ENCODE measurements around the gene ATP8A2. TPM values are rescaled to one million over a fixed set of nuclear protein-coding genes. Genes with fewer than 3 reads are reported as not detected.

ATP8A2 gene
- total RNA-seq, 3 donors from 2014 or later, result under 0.01 to 1.0 (median under 0.01) TPM

DNA sequence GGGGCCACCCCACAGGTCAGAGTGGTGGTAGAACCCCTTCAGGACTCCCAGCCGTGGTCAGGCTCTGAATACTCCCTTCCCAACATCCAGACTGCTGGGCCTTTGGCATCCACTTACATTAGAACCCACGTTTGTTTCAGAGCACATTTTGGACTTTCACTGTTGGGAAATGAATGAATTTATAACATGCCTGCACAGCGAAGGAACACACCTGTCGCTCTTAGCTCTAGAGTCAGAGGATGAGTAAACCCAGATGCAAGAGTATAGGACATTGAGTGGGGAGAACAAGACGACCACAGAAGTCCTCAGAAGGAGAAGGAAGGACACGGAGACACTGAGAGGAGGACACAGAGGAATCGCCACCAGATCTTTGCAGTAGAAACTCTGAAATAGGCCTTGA lies 649.1 kb downstream of the ATP8A2 start:
- no peak for TF ChIP-seq CTCF (IDR thresholded peaks at IDR 0.05)
- TF ChIP-seq POLR2A (IDR thresholded peaks at IDR 0.05), result no peak
- TF ChIP-seq POLR2AphosphoS5 (IDR thresholded peaks at IDR 0.05), result no peak
- intact Hi-C loops (cut with DNase I; ENCODE audit: low total_unique reads), result no loop called here
- H3K4me1 ChIP-seq, result no peaks in the 10 kb centered on the region
- H3K27me3 ChIP-seq, result peaks cover 0 to 2% of the 10 kb centered on the region in 2 donors
- no peak overlapping the region for H3K27ac ChIP-seq
- no peak for DNase-seq (ENCODE audit: low spot score in 2 of 2)
- H3K36me3 ChIP-seq, result no peaks in the 10 kb centered on the region
- H3K9me3 ChIP-seq, result no peaks in the 10 kb centered on the region
- no peak overlapping the region for H3K4me3 ChIP-seq

GRCh38 chr13:26021516-26021915 lies 649.7 kb downstream of the ATP8A2 start:
- H3K27me3 ChIP-seq, result peaks cover 0 to 2% of the 10 kb centered on the region in 2 donors
- peaks cover 0 to 5% of the 10 kb centered on the region in 2 donors for H3K4me1 ChIP-seq
- no peak overlapping the region for H3K27ac ChIP-seq
- H3K9me3 ChIP-seq, result no peaks in the 10 kb centered on the region
- DNase-seq (ENCODE audit: low spot score in 2 of 2), result no peak
- no peaks in the 10 kb centered on the region for H3K36me3 ChIP-seq
- intact Hi-C loops (cut with DNase I; ENCODE audit: low total_unique reads), result no loop called here
- TF ChIP-seq POLR2AphosphoS5 (IDR thresholded peaks at IDR 0.05), result no peak
- no peak for TF ChIP-seq CTCF (IDR thresholded peaks at IDR 0.05)
- no peak for TF ChIP-seq POLR2A (IDR thresholded peaks at IDR 0.05)
- H3K4me3 ChIP-seq, result no peak overlapping the region

DNA sequence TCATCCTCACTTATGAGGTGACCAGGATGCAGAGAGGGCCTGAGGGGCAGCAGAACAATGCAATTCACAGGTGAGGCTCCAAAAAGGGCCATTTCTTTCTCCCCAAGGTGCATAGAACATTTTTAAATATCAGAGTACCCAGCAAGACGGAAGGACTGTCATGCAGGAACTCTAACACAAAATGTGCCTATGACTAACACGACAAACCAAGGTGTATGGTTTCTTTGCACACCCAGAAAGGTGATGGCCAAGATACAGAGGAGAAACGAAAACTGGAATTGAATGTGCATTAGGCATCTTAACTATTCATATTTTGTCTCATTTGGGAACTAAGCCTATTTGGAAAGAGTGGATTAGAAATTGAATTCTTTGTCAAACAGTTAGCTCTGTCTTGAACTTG lies 650.2 kb downstream of the ATP8A2 start:
- H3K27ac ChIP-seq, result no peak overlapping the region

GRCh38 chr13:26022538-26023292 lies 650.9 kb downstream of the ATP8A2 start:
- no peaks in the 10 kb centered on the region for H3K27me3 ChIP-seq
- peaks cover 0 to 5% of the 10 kb centered on the region in 2 donors for H3K4me1 ChIP-seq
- TF ChIP-seq CTCF (IDR thresholded peaks at IDR 0.05) (no peak), POLR2AphosphoS5 (IDR thresholded peaks at IDR 0.05) (no peak), POLR2A (IDR thresholded peaks at IDR 0.05) (no peak)
- intact Hi-C loops (cut with DNase I; ENCODE audit: low total_unique reads), result no loop called here
- H3K9me3 ChIP-seq, result no peaks in the 10 kb centered on the region
- H3K27ac ChIP-seq, result no peak overlapping the region
- no peaks in the 10 kb centered on the region for H3K36me3 ChIP-seq
- peak; percentile 73 to 89 for DNase-seq (ENCODE audit: low spot score in 2 of 2)
- H3K4me3 ChIP-seq, result no peak overlapping the region

More for the DNA sequence above, 650.2 kb downstream of the ATP8A2 start:
- DNase-seq (ENCODE audit: low spot score in 2 of 2), result no peak
- TF ChIP-seq POLR2AphosphoS5 (IDR thresholded peaks at IDR 0.05) (no peak), POLR2A (IDR thresholded peaks at IDR 0.05) (no peak), CTCF (IDR thresholded peaks at IDR 0.05) (no peak)
- intact Hi-C loops (cut with DNase I; ENCODE audit: low total_unique reads), result no loop called here
- H3K4me1 ChIP-seq, result peaks cover 0 to 5% of the 10 kb centered on the region in 2 donors
- no peak overlapping the region for H3K4me3 ChIP-seq
- H3K27me3 ChIP-seq, result no peaks in the 10 kb centered on the region
- no peaks in the 10 kb centered on the region for H3K36me3 ChIP-seq
- no peaks in the 10 kb centered on the region for H3K9me3 ChIP-seq

GRCh38 chr13:26024558-26024957 lies 652.8 kb downstream of the ATP8A2 start:
- H3K36me3 ChIP-seq, result no peaks in the 10 kb centered on the region
- intact Hi-C loops (cut with DNase I; ENCODE audit: low total_unique reads), result no loop called here
- TF ChIP-seq POLR2AphosphoS5 (IDR thresholded peaks at IDR 0.05) (no peak), CTCF (IDR thresholded peaks at IDR 0.05) (no peak)
- H3K9me3 ChIP-seq, result no peaks in the 10 kb centered on the region
- no peaks in the 10 kb centered on the region for H3K27me3 ChIP-seq
- no peak overlapping the region for H3K4me3 ChIP-seq
- DNase-seq (ENCODE audit: low spot score in 2 of 2), result no peak
- H3K27ac ChIP-seq, result no peak overlapping the region
- peaks cover 0 to 5% of the 10 kb centered on the region in 2 donors for H3K4me1 ChIP-seq
